GM10266 (cell line): ENCODE data around the gene TMPRSS9.

Source experiments
- DNase-seq: peaks from one replicate; pipeline ENCODE4 v3.0.0; 2012; ENCODE audit errors: extremely low spot score
- TF ChIP-seq, protein P1 (sequence below): IDR thresholded peaks from 2 replicates; pipeline ENCODE4 v1.5.1; 2012; ENCODE audit warnings: mild to moderate bottlenecking, low read depth; ENCODE audit not compliant: control insufficient read depth, insufficient read depth; ENCODE audit errors: missing control alignments

TMPRSS9 gene

DNA sequence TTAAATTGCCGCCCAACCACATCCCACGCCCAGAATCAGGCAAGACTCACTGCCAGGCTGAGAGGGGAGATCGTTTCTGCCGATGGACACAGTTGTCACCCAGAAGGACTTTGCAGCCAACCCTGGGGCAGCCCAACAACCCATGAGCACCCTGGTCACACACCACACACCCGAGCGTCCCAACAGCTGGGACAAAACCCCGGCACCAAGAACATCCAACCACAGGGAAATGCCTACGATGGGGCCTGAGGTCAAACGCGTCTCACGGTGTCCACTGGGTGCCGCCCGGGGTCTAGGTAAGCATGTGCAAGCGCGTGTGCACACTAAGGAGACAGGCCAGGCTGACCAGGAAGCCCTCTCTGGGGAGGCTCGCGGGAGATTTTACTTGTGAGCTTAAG is 83.7 kb downstream of the TMPRSS9 start:
- TF ChIP-seq, protein P1, sequence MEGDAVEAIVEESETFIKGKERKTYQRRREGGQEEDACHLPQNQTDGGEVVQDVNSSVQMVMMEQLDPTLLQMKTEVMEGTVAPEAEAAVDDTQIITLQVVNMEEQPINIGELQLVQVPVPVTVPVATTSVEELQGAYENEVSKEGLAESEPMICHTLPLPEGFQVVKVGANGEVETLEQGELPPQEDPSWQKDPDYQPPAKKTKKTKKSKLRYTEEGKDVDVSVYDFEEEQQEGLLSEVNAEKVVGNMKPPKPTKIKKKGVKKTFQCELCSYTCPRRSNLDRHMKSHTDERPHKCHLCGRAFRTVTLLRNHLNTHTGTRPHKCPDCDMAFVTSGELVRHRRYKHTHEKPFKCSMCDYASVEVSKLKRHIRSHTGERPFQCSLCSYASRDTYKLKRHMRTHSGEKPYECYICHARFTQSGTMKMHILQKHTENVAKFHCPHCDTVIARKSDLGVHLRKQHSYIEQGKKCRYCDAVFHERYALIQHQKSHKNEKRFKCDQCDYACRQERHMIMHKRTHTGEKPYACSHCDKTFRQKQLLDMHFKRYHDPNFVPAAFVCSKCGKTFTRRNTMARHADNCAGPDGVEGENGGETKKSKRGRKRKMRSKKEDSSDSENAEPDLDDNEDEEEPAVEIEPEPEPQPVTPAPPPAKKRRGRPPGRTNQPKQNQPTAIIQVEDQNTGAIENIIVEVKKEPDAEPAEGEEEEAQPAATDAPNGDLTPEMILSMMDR = no peak
- DNase-seq = no peak

DNA sequence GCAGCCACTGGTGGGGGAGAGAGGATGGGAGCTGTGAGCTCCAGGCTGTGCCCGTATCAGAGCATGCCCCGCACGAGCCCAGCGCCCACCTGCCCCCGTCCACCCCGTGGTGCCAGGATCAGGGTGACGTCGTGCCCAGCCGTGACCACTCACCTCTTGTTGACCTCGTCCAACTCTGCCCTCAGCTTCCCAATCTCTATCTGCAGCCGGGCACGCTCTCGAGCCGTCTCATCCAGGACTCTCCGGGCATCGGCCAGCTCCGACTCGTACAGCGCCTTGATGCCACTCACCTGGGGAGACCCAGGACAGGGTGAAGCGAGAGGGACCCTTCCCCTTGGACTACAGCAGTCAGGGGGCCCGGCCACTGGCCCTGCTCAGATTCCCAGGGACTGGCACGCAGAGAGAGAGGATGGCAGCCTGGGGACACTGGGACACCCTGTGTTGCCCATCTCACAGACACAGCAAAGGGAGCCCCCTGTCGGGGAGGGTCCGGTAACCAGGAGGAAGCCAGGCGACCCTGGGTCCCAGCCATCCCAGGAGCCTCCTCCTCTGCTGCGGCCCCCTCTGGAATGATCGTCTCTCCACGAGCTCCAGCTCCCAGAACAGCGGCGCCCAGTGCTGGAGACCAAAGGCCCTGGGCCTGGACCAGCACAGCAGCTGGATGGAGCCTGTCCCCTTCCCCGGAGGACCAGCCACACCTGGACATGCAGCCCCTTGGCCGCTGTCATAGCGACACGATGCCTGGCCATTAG is 84.4 kb downstream of the TMPRSS9 start:
- TF ChIP-seq, protein P1 = no peak
- DNase-seq = no peak

DNA sequence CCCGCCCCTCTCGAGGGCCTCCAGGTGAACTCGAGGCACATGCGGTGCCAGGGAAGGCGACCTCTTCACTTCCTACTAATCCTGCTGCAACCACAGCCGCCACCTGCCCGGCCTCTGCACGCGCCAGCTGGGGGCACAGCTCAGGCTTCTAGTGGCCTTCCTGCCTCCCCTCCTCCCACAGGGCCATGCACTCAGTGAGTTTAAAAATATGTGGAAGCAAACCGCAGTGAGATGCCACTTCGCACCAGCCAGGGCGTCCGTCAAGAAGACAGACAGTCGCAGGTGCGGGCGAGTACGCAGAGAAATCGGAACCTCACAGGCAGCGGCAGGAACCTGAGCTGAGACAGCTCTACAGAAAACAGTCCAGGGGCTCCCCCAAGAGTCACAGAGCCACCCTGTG is 86.3 kb downstream of the TMPRSS9 start:
- no peak for DNase-seq
- TF ChIP-seq, protein P1 = no peak

DNA sequence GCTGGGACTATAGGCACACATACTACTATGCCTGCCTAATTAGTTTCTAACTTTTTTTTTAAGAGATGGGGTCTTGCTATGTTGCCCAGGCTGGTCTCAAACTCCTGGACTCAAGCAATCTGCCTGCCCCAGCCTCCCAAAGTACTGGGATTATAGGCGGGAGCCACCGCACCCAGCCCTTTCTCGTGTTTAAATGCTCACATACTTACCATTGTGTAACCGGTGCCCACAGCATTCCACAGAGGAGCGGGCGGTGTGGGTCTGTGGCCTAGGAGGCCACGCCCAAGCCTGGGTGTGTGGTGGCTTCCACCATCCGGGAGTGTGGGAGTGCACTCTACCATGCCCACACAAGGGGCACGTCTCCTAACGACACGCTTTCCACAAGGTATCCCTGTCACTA is 89.0 kb downstream of the TMPRSS9 start:
- no peak for DNase-seq
- TF ChIP-seq, protein P1 = no peak

DNA sequence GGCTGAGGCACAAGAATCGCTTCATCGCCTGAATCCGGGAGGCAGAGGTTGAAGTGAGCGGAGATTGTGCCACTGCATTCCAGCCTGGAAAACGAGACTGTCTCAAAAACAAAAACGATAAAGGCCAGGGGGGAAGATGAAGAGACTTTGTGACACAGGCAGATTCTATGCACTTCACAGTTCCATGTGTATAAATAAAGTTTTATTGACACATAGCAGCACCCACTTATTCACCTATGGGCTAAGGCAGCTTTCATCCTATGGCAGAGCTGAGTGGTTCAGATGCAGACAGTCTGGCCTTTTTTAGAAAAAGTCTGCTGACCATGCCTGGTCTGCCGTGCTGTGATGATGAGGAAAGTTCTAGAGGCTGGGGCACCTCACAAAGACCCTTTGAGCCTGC is 91.1 kb downstream of the TMPRSS9 start:
- DNase-seq = no peak
- TF ChIP-seq, protein P1 = no peak

DNA sequence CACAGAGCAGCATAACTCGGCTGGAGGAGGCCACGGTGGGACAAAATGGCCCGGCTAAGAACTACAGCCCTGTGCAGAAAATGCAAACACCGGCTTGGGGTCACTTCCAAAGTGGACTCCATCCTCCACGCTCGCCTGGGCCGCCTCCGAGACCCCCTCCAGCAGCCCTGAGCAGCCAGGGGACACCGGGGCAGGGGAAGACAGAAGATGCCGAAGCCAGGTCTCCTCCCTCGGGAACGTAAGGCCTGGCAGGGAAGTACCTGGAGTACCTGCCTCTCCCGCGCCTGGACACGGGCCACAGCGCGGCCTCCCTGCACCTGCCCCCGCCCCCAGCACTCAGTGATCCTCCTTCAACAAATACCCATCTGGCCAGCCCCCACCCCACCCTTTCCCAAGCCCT is 91.7 kb downstream of the TMPRSS9 start:
- TF ChIP-seq, protein P1 = no peak
- no peak for DNase-seq

DNA sequence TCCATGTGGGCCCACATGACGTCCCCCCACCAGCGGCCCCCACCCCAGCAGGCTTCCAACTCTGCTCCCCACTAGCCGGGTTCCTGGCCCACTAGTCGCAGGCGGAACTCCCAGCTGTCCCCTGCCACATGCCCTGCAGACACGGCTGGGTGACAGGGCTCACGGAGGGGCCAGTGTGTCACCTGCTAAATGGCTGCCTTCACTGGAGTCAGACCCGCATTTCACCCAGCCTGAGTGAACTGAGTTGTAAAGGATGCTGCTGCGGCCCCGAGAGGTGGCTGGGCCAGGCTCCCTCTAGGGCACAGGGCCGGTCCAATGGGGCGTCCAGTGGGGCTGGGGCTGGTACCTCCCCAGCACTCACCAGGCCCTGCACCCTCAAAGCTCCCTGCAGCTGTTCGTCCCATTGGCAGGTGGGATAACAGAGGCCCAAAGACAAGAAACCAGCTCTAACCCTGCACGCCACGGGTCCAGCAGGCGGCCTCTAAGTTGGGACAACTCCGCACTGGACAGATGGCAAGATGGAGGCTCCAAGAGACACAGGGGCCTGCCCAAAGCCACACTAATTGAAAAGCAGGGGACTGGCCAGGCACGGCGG is 93.5 kb downstream of the TMPRSS9 start:
- DNase-seq = no peak
- TF ChIP-seq, protein P1 = no peak
